Measurements from ENCODE around the gene MBTD1. TPM values are rescaled to one million over a fixed set of nuclear protein-coding genes. Genes with fewer than 3 reads are reported as not detected.

The MBTD1 gene
- total RNA-seq (2021; fragmentation: NEBNext Ultra II Directional; extraction: Animal tissue kit (Norgen Biotek cat#: 25700)): 51.4 TPM in 2 replicates
- 10.9 and 20.3 TPM in 2 replicates for polyA plus RNA-seq (2011; rRNA removed)
- 22.4 TPM for polyA plus RNA-seq (2011; cell fraction: cytosol; rRNA removed)
- 9.3 TPM for polyA plus RNA-seq (2011; cell fraction: nucleus; rRNA removed)
- polyA plus RNA-seq (2012, experiment 1 of 2): 17.7 to 36.7 TPM (median 25.0 TPM) in 4 replicates
- 1.8 TPM for polyA plus RNA-seq (2012, experiment 2 of 2)
- polyA plus RNA-seq (2013, experiment 1 of 2): 21.6 TPM
- 20.7 TPM for polyA plus RNA-seq (2013, experiment 2 of 2)
- polyA minus RNA-seq (2011; rRNA and poly(A)+ RNA removed): 31.9 and 42.1 TPM in 2 replicates
- 22.8 TPM for polyA minus RNA-seq (2011; cell fraction: cytosol; rRNA and poly(A)+ RNA removed)
- polyA minus RNA-seq (2011; cell fraction: nucleus; rRNA and poly(A)+ RNA removed): 49.7 TPM
- long read RNA-seq, experiment 1, full-length matches to known transcripts: 1 of 40 reads
- long read RNA-seq, experiment 1, partial matches to known transcripts: 6 of 40 reads
- long read RNA-seq, experiment 1, other reads (novel, unspliced or antisense): 33 of 40 reads
- long read RNA-seq, experiment 2, partial matches to known transcripts: 3 of 5 reads
- long read RNA-seq, experiment 2, other reads (novel, unspliced or antisense): 2 of 5 reads

DNA sequence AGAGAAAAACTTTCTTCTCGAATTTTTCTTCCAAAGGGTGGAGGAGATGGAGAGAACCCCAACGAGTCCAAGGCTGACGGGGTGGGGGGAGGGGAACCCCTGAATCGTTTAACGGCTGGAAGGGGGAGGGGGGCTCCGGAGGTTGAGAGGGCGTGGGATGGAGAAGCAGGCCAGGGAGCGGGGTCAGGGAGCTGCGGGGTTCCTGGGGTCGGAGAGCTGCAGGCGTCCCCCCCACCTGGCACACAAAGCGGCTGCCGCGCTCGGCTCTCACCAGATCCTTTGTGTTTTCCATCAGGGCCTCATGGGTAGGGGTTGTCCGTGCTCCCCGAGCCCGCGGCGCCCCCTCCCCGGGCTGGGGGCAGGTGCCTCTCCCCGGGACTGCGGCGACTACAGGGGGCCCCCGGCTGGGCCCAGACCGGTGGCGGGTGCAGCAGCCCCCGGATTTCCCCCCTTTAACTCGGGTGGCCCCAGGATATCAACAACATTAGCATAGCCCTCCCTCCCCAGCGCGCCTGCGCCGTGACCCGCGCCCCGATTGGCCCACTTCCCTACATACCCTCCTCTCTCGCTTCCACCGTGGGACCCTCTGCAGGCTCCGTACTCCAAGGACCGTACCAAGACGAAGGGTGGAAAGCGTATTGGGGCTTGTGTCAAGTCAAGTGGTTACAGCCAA is at the start of gene MBTD1:
TSS of gene MBTD1 (minus strand) at position 486 of the 673 bp plus-strand sequence. CDS start 34,888 bp downstream, outside the sequence.
- Histone ChIP-seq H4K20me1 (replicated peaks in 1 of 2; ENCODE audit: control insufficient read depth in 1 of 2, insufficient read depth in 2 of 2, low read length in 2 of 2) (peaks cover 15 to 23% of the 10 kb centered on the region in 2 experiments), H2BK12ac (ENCODE audit: low read depth, low read length) (peak within 1 kb of the TSS; percentile 100), H3K9me3 (ENCODE audit: insufficient read depth in 2 of 2, low read depth in 1 of 2, low read length in 1 of 2) (no peaks in the 10 kb centered on the region), H3K4ac (replicated peaks; ENCODE audit: insufficient read length, low read depth, low read length) (peak within 1 kb of the TSS; percentile 88), H3K79me2 (ENCODE audit: control insufficient read depth in 1 of 2, insufficient read depth in 2 of 2, low read length in 2 of 2) (peaks cover 53 to 85% of the 10 kb centered on the region in 2 experiments), H2BK5ac (ENCODE audit: low read depth, low read length) (peak within 1 kb of the TSS; percentile 100), H4K5ac (ENCODE audit: insufficient read length, low read depth, low read length) (peak within 1 kb of the TSS; percentile 89), H3K4me1 (replicated peaks in 1 of 4; ENCODE audit: control insufficient read depth in 3 of 4, insufficient read depth in 4 of 4, low read length in 3 of 4) (peaks cover 1 to 6% (median 3%) of the 10 kb centered on the region in 4 experiments; a peak in 3 of 7 replicates), H3K36me3 (ENCODE audit: control insufficient read depth in 2 of 4, insufficient read depth in 4 of 4, low read length in 3 of 4) (peaks cover 2 to 33% (median 7%) of the 10 kb centered on the region in 4 experiments; a peak in 7 of 8 replicates), H2BK120ac (replicated peaks; ENCODE audit: low read depth, low read length) (no peak within 1 kb of the TSS), H3K23me2 (ENCODE audit: low read depth, low read length) (peaks cover 13% of the 10 kb centered on the region), H2BK15ac (ENCODE audit: low read length) (peak within 1 kb of the TSS; percentile 100; the same call in 1 of the 2 replicates), H4K91ac (replicated peaks; ENCODE audit: insufficient read length, low read length) (peak within 1 kb of the TSS; percentile 96), H3K4me3 (ENCODE audit: extremely low read depth in 1 of 4, insufficient read depth in 2 of 4, low read depth in 3 of 4, low read length in 4 of 4) (peak within 1 kb of the TSS; percentile 83 to 96 (median 92)), H3K27me3 (replicated peaks in 1 of 4; ENCODE audit: control insufficient read depth in 3 of 4, extremely low read depth in 1 of 4, insufficient read depth in 3 of 4, low read length in 3 of 4) (no peaks in the 10 kb centered on the region), H2AFZ (ENCODE audit: low read length) (no peak within 1 kb of the TSS; the same call in 1 of the 2 replicates), H3K14ac (ENCODE audit: insufficient read length) (no peak within 1 kb of the TSS), H3K18ac (ENCODE audit: extremely low read depth, low read length) (peak within 1 kb of the TSS; percentile 99), H3K56ac (replicated peaks; ENCODE audit: insufficient read length, low read depth, low read length) (peak within 1 kb of the TSS; percentile 75), H3K27ac (ENCODE audit: low read depth, low read length) (peak within 1 kb of the TSS; percentile 98), H3K4me2 (ENCODE audit: insufficient read depth in 1 of 2, low read depth in 2 of 2, low read length in 2 of 2) (peak within 1 kb of the TSS; percentile 80 to 92), H2AK5ac (ENCODE audit: low read depth, low read length) (no peak within 1 kb of the TSS; the same call in 1 of the 2 replicates), H3K79me1 (ENCODE audit: low read depth, low read length) (peaks cover 11% of the 10 kb centered on the region; the same call in 1 of the 2 replicates), H4K8ac (ENCODE audit: extremely low read depth, insufficient read depth, low read length) (peak within 1 kb of the TSS; percentile 98), H3K9ac (replicated peaks in 1 of 4; ENCODE audit: extremely low read depth in 1 of 4, low read depth in 3 of 4, low read length in 3 of 4) (peak within 1 kb of the TSS; percentile 94 to 99 (median 98)), H2BK20ac (ENCODE audit: low read length) (no peak within 1 kb of the TSS), H3K23ac (ENCODE audit: insufficient read length) (no peak within 1 kb of the TSS)
- FAIRE-seq: peak; percentile 57
- ChIA-PET CTCF (ENCODE audit: partially characterized antibody) (no interaction called here), POLR2A (ENCODE audit: partially characterized antibody) (interaction anchor here (1.0 to 6.2 kb wide), 6 partner anchors 14 to 213 kb away, joined by 3 to 43 read pairs (median 4); partner anchors contain the start of gene NME2)
- 1% methylated on average over 22 of the region's 42 CpGs; no CpG with 5 or more reads in 1 of the 2 experiments for WGBS, 2 experiments (ENCODE audit: extremely low coverage in 1 of 2, insufficient coverage in 1 of 2, insufficient read length in 1 of 2, insufficient replicate concordance in 2 of 2, low coverage in 1 of 2, low lambda C conversion rate in 2 of 2, missing lambda C conversion rate in 1 of 2)
- DNase-seq (ENCODE audit: low read depth in 1 of 2, low spot score in 2 of 2): peak; percentile 84 to 96
- TF ChIP-seq NRF1 (IDR thresholded peaks at IDR 0.05; ENCODE audit: low read depth, low read length) (peak; percentile 61), SAP30 (IDR thresholded peaks at IDR 0.05; ENCODE audit: insufficient read depth, insufficient replicate concordance, low read length) (no peak), BRCA1 (IDR thresholded peaks at IDR 0.05; ENCODE audit: low read depth, low read length) (no peak), ZNF274 (IDR thresholded peaks at IDR 0.05; ENCODE audit: borderline replicate concordance, extremely low read depth, low read length) (no peak), CTCF (IDR thresholded peaks at IDR 0.05; ENCODE audit: control extremely low read depth in 1 of 3, insufficient read depth in 1 of 3, low read depth in 1 of 3, low read length in 3 of 3) (no peak), BACH1 (IDR thresholded peaks at IDR 0.05; ENCODE audit: low read length) (no peak; the same call in 1 of the 2 replicates)
